ENCODE data around the gene PARN.
"Not testable (repeated sequence)": the region's sequence is repeated elsewhere in the genome, so short reads cannot be mapped to it uniquely, and the experiment has no call there.

Gene PARN

GRCh38 chr16:14629919-14630619 is at the start of gene PARN:
Gene PARN (minus strand): TSS chr16:14630260. CDS start chr16:14630125, 135 bp downstream.
- H3K4me3 ChIP-seq (ENCODE audit: low read depth, low read length): peak within 1 kb of the TSS; percentile 96
- peak; percentile 84 for DNase-seq (ENCODE audit: low read depth)

- H3K4me3 ChIP-seq (ENCODE audit: low read depth, low read length): no peak overlapping the region
- no peak for DNase-seq (ENCODE audit: low read depth)
Measured at GRCh38 chr16:14678748-14679497, 48.9 kb upstream of the PARN start.

GRCh38 chr16:14677627-14678026 is 47.6 kb upstream of the PARN start:
- H3K4me3 ChIP-seq (ENCODE audit: low read depth, low read length): no peak overlapping the region
- no peak for DNase-seq (ENCODE audit: low read depth)

- no peak for DNase-seq (ENCODE audit: low read depth)
- no peak overlapping the region for H3K4me3 ChIP-seq (ENCODE audit: low read depth, low read length)
Measured at GRCh38 chr16:14676633-14677032, 46.6 kb upstream of the PARN start.

GRCh38 chr16:14672403-14672971 is 42.4 kb upstream of the PARN start:
- no peak for DNase-seq (ENCODE audit: low read depth)
- no peak overlapping the region for H3K4me3 ChIP-seq (ENCODE audit: low read depth, low read length)

GRCh38 chr16:14669776-14670175 is 39.7 kb upstream of the PARN start:
- no peak overlapping the region for H3K4me3 ChIP-seq (ENCODE audit: low read depth, low read length)
- no peak for DNase-seq (ENCODE audit: low read depth)

GRCh38 chr16:14668556-14669223 is 38.6 kb upstream of the PARN start:
- DNase-seq (ENCODE audit: low read depth): no peak
- no peak overlapping the region for H3K4me3 ChIP-seq (ENCODE audit: low read depth, low read length)

GRCh38 chr16:14667347-14668266 is 37.5 kb upstream of the PARN start:
- H3K4me3 ChIP-seq (ENCODE audit: low read depth, low read length): no peak overlapping the region
- no peak for DNase-seq (ENCODE audit: low read depth)

- no peak overlapping the region for H3K4me3 ChIP-seq (ENCODE audit: low read depth, low read length)
- DNase-seq (ENCODE audit: low read depth): no peak
Measured at GRCh38 chr16:14658063-14658462, 28.0 kb upstream of the PARN start.

GRCh38 chr16:14652726-14653125 is 22.7 kb upstream of the PARN start:
- H3K4me3 ChIP-seq (ENCODE audit: low read depth, low read length): no peak overlapping the region
- no peak for DNase-seq (ENCODE audit: low read depth)

GRCh38 chr16:14650629-14651028 is 20.6 kb upstream of the PARN start:
- no peak overlapping the region for H3K4me3 ChIP-seq (ENCODE audit: low read depth, low read length)
- no peak for DNase-seq (ENCODE audit: low read depth)

- H3K4me3 ChIP-seq (ENCODE audit: low read depth, low read length): no peak overlapping the region
- no peak for DNase-seq (ENCODE audit: low read depth)
Measured at GRCh38 chr16:14649816-14650215, 19.8 kb upstream of the PARN start.

- no peak for DNase-seq (ENCODE audit: low read depth)
- H3K4me3 ChIP-seq (ENCODE audit: low read depth, low read length): no peak overlapping the region
Measured at GRCh38 chr16:14641926-14642325, 11.9 kb upstream of the PARN start.

- H3K4me3 ChIP-seq (ENCODE audit: low read depth, low read length): no peak overlapping the region
- no peak for DNase-seq (ENCODE audit: low read depth)
Measured at GRCh38 chr16:14641206-14641605, 11.1 kb upstream of the PARN start.

- no peak for DNase-seq (ENCODE audit: low read depth)
- H3K4me3 ChIP-seq (ENCODE audit: low read depth, low read length): no peak overlapping the region
Measured at GRCh38 chr16:14640538-14640937, 10.5 kb upstream of the PARN start.

- not testable (repeated sequence) for DNase-seq (ENCODE audit: low read depth); H3K4me3 ChIP-seq (ENCODE audit: low read depth, low read length)
Measured at GRCh38 chr16:14636951-14637240, 6.8 kb upstream of the PARN start.

- DNase-seq (ENCODE audit: low read depth); H3K4me3 ChIP-seq (ENCODE audit: low read depth, low read length): not testable (repeated sequence)
Measured at GRCh38 chr16:14636179-14636950, 6.3 kb upstream of the PARN start.

- no peak overlapping the region for H3K4me3 ChIP-seq (ENCODE audit: low read depth, low read length)
- DNase-seq (ENCODE audit: low read depth): no peak
Measured at GRCh38 chr16:14635395-14636165, 5.5 kb upstream of the PARN start.
